Measurements from ENCODE around the gene PCYOX1L. TPM values are rescaled to one million over a fixed set of nuclear protein-coding genes. Genes with fewer than 3 reads are reported as not detected.

The PCYOX1L gene
- total RNA-seq, 1 experiment from 2014 or later: 13.1 TPM

Other genes with a start within 250 kb of the PCYOX1L start
- 6.4 and 10.6 TPM in 2 replicates for gene ABLIM3, start 216.6 kb upstream of the PCYOX1L start, total RNA-seq (2014; rRNA removed; shearing (Covaris generic))
- 11.7 and 12.8 TPM in 2 replicates for gene AFAP1L1, start 86.2 kb upstream of the PCYOX1L start, total RNA-seq (2014; rRNA removed; shearing (Covaris generic))
- gene GRPEL2, start 12.5 kb upstream of the PCYOX1L start, total RNA-seq (2014; rRNA removed; shearing (Covaris generic)): 30.7 and 33.4 TPM in 2 replicates
- not detected in 2 replicates for gene IL17B, start 21.2 kb downstream of the PCYOX1L start, total RNA-seq (2014; rRNA removed; shearing (Covaris generic))
- 298 and 334 TPM in 2 replicates for gene CSNK1A1, start 193.4 kb downstream of the PCYOX1L start, total RNA-seq (2014; rRNA removed; shearing (Covaris generic))
- 0.69 and 0.80 TPM in 2 replicates for gene ARHGEF37, start 223.5 kb downstream of the PCYOX1L start, total RNA-seq (2014; rRNA removed; shearing (Covaris generic))

All from Daoy (cell line).